ENCODE data around the gene KRTAP2-3.

GRCh38 chr17:41042953-41043352 lies 17.0 kb downstream of the KRTAP2-3 start:
- TF ChIP-seq CTCF (IDR thresholded peaks at IDR 0.05; ENCODE audit: poor library complexity, severe bottlenecking) (no peak), RAD21 (conservative IDR thresholded peaks at IDR 0.05) (no peak), REST (IDR thresholded peaks at IDR 0.05; ENCODE audit: borderline replicate concordance) (no peak), POLR2AphosphoS5 (IDR thresholded peaks at IDR 0.05) (no peak), EZH2 (IDR thresholded peaks at IDR 0.05; ENCODE audit: borderline replicate concordance, insufficient read depth, low read length, poor library complexity, severe bottlenecking) (no peak), EP300 (conservative IDR thresholded peaks at IDR 0.05; ENCODE audit: poor library complexity, severe bottlenecking) (no peak), MXI1 (conservative IDR thresholded peaks at IDR 0.05; ENCODE audit: poor library complexity, severe bottlenecking) (no peak), SMC3 (conservative IDR thresholded peaks at IDR 0.05; ENCODE audit: poor library complexity) (no peak), TAF1 (IDR thresholded peaks at IDR 0.05; ENCODE audit: low read depth) (no peak)
